ENCODE results near the gene USP16. TPM values are rescaled to one million over a fixed set of nuclear protein-coding genes. Genes with fewer than 3 reads are reported as not detected.

Gene USP16
- total and polyA plus RNA-seq, 2 of the 13 experiments (the other 11 are each of a cell fraction or from before 2014, with no cell fraction given), result 16.5 to 46.9 TPM

- TF ChIP-seq ZBTB4 (CRISPR knock-in tag; IDR thresholded peaks at IDR 0.05; ENCODE audit: borderline replicate concordance) (no peak), EHMT2 (IDR thresholded peaks at IDR 0.05; ENCODE audit: borderline replicate concordance, low read depth, low read length) (no peak), ZNF780A (CRISPR knock-in tag; IDR thresholded peaks at IDR 0.05) (no peak), MTF1 (CRISPR knock-in tag; IDR thresholded peaks at IDR 0.05) (no peak), NFATC3 (CRISPR knock-in tag; IDR thresholded peaks at IDR 0.05) (no peak), ZNF564 (CRISPR knock-in tag; IDR thresholded peaks at IDR 0.05) (no peak)
Observed at GRCh38 chr21:29074007-29074376, 49.5 kb downstream of the USP16 start (continued).

DNA sequence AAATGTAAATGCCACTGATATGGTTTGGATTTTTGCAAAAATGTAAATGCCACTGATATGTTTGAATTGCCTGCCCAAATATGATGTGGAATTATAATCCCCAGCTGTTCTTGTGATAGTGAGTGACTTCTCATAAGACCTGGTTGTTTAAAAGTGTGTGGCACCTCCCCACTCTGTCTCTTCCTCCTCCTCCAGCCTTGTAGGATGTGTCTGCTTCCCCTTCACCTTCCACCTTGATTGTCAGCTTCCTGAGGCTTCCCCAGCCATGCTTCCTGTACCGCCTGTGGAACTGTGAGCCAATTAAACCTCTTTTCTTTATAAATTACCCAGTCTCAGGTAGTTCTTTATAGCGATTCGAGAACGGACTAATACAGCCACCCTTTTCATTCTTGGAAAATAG lies 50.3 kb downstream of the USP16 start:
- Histone ChIP-seq H3K4me2 (ENCODE audit: low read depth, low read length) (peak overlapping the region; percentile 92; the same call in 1 of the 2 replicates), H3K4me1 (ENCODE audit: insufficient read depth, low read length) (peaks cover 51% of the 10 kb centered on the region), H3K4me3 (replicated peaks in 1 of 3; ENCODE audit: insufficient read depth in 1 of 3, low read depth in 2 of 3, low read length in 3 of 3) (no peak overlapping the region), H2AFZ (ENCODE audit: low read length) (peak overlapping the region; percentile 57), H3K27me3 (ENCODE audit: control insufficient read depth in 1 of 2, insufficient read depth in 2 of 2, low read length in 2 of 2) (no peaks in the 10 kb centered on the region; a peak in 1 of 5 replicates), H3K9me3 (ENCODE audit: low read length) (no peaks in the 10 kb centered on the region), H3K9ac (ENCODE audit: insufficient read depth, low read depth, low read length) (no peak overlapping the region), H4K20me1 (ENCODE audit: insufficient read depth, low read length) (peaks cover 27% of the 10 kb centered on the region), H3K79me2 (ENCODE audit: insufficient read depth, low read length) (peaks cover 37% of the 10 kb centered on the region), H3K27ac (ENCODE audit: extremely low read length, insufficient read depth, low read length) (no peak overlapping the region), H3K36me3 (replicated peaks in 1 of 2; ENCODE audit: control insufficient read depth in 1 of 2, insufficient read depth in 2 of 2, low read length in 2 of 2) (no peaks in the 10 kb centered on the region; a peak in 2 of 5 replicates)
- intact Hi-C loops (cut with micrococcal nuclease; ENCODE audit: unreplicated experiment) (no loop called here), in situ Hi-C loops (cut with HindIII; ENCODE audit: extremely low pct_ligation_motif_present, low pct_unique_long_range_greater_than_20kb) (loop anchor here (25.0 kb wide), 2 partner anchors 763 to 2013 kb away; no protein-coding TSS in a partner anchor)
- ChIA-PET CTCF (ENCODE audit: low intra/inter-chr PET ratio, low total read pairs) (no interaction called here), POLR2A (interaction anchor here (1.1 to 1.9 kb wide), 4 partner anchors 17 to 190 kb away, joined by 3 to 26 read pairs (median 6); partner anchors contain the start of genes LTN1 and USP16)
- DNase-seq (ENCODE audit: low spot score) (no peak), FAIRE-seq (no peak), ATAC-seq (no peak)
- no TSS peak for BruUV-seq (replicated peaks)
- 93% methylated on average over 4 of the region's 4 CpGs for WGBS (ENCODE audit: low lambda C conversion rate)
- TF ChIP-seq ZNF646 (CRISPR knock-in tag; IDR thresholded peaks at IDR 0.05) (no peak), NRL (CRISPR knock-in tag; IDR thresholded peaks at IDR 0.05; ENCODE audit: borderline replicate concordance) (no peak)

All from HepG2 (cell line).